GM23338 (cell line): Measurements from ENCODE around the gene SEMA4F. TPM values are rescaled to one million over a fixed set of nuclear protein-coding genes. Genes with fewer than 3 reads are reported as not detected.

Experiments used
- ATAC-seq: fragments of 200-7000 bp; cut with Tn5 transposase; 3 replicates; pipeline ENCODE4 v1.9.1; 2020
- DNase-seq: peaks from one replicate; pipeline ENCODE4 v3.0.0-alpha.2; 2015; ENCODE audit warnings: low spot score
- H2AFZ ChIP-seq: fragments of 200-600 bp; sonication (generic); 2 replicates; pipeline ENCODE4 v1.8.0; 2016; ENCODE audit warnings: antibody characterized with exemption, mild to moderate bottlenecking, moderate library complexity
- H3F3A ChIP-seq: fragments of 200-600 bp; sonication (generic); replicated peaks from 2 replicates; pipeline ENCODE4 v1.8.0; 2017; ENCODE audit warnings: antibody characterized with exemption, mixed run types, low read depth
- H3K27ac ChIP-seq: fragments of 200-600 bp; sonication (generic); 2 replicates; pipeline ENCODE4 v1.6.1; 2016; ENCODE audit warnings: low read depth
- H3K27me3 ChIP-seq: fragments of 200-600 bp; sonication (generic); 2 replicates; pipeline ENCODE4 v1.8.0; 2016; ENCODE audit warnings: mild to moderate bottlenecking, mixed run types, moderate library complexity; ENCODE audit not compliant: insufficient read depth
- H3K36me3 ChIP-seq: fragments of 200-600 bp; sonication (generic); 2 replicates; pipeline ENCODE4 v1.8.0; 2016; ENCODE audit warnings: mild to moderate bottlenecking; ENCODE audit not compliant: insufficient read depth
- H3K4me1 ChIP-seq: fragments of 200-600 bp; sonication (generic); 2 replicates; pipeline ENCODE4 v1.8.0; 2016; ENCODE audit warnings: mild to moderate bottlenecking, moderate library complexity; ENCODE audit not compliant: insufficient read depth
- H3K4me2 ChIP-seq: fragments of 200-600 bp; sonication (generic); 2 replicates; pipeline ENCODE4 v1.7.1; 2017; ENCODE audit warnings: mixed run types
- H3K4me3 ChIP-seq: fragments of 200-600 bp; sonication (generic); 2 replicates; pipeline ENCODE4 v1.6.1; 2016; ENCODE audit warnings: mixed run types
- H3K79me2 ChIP-seq: fragments of 200-600 bp; sonication (generic); replicated peaks from 2 replicates; pipeline ENCODE4 v1.8.0; 2017; ENCODE audit warnings: mild to moderate bottlenecking; ENCODE audit not compliant: insufficient read depth
- H3K9me2 ChIP-seq: fragments of 200-600 bp; sonication (generic); 2 replicates; pipeline ENCODE4 v1.8.0; 2017; ENCODE audit not compliant: insufficient read depth
- H4K20me1 ChIP-seq: fragments of 200-600 bp; sonication (generic); replicated peaks from 2 replicates; pipeline ENCODE4 v1.8.0; 2017; ENCODE audit warnings: mild to moderate bottlenecking; ENCODE audit not compliant: insufficient read depth
- H3K27ac Mint-ChIP-seq: 2 replicates; pipeline ENCODE4 v1.8.0; 2020; ENCODE audit warnings: inconsistent platforms, mild to moderate bottlenecking, moderate library complexity, mixed read lengths
- H3K27me3 Mint-ChIP-seq: 3 replicates; pipeline ENCODE4 v1.8.0; 2022; ENCODE audit warnings: low read depth, mild to moderate bottlenecking, moderate library complexity, mixed read lengths, inconsistent platforms; ENCODE audit not compliant: insufficient read depth, poor library complexity
- H3K36me3 Mint-ChIP-seq: 3 replicates; pipeline ENCODE4 v1.8.0; 2021; ENCODE audit warnings: low read depth, mild to moderate bottlenecking, inconsistent platforms, moderate library complexity, mixed read lengths
- H3K4me1 Mint-ChIP-seq: 3 replicates; pipeline ENCODE4 v1.8.0; 2020; ENCODE audit warnings: mild to moderate bottlenecking, inconsistent platforms, mixed read lengths
- H3K4me3 Mint-ChIP-seq: 3 replicates; pipeline ENCODE4 v1.8.0; 2021; ENCODE audit warnings: moderate library complexity, mild to moderate bottlenecking, inconsistent platforms, mixed read lengths
- H3K9me3 Mint-ChIP-seq: 3 replicates; pipeline ENCODE4 v1.8.0; 2020; ENCODE audit warnings: moderate library complexity, mild to moderate bottlenecking, inconsistent platforms, mixed read lengths
- CREB1 ChIP-seq: fragments of 250-450 bp; sonication (Bioruptor Pico); IDR thresholded peaks from 2 replicates; pipeline ENCODE4 v1.5.0; 2020; ENCODE audit warnings: low read depth, mild to moderate bottlenecking, moderate library complexity
- EZH2 ChIP-seq: fragments of 200-600 bp; sonication (generic); IDR thresholded peaks from one replicate; pipeline ENCODE4 v1.8.0; 2017; ENCODE audit warnings: antibody characterized with exemption, mild to moderate bottlenecking, low read depth; ENCODE audit not compliant: unreplicated experiment
- JUNB ChIP-seq: IDR thresholded peaks from one replicate; pipeline ENCODE4 v1.6.1; 2016; ENCODE audit warnings: antibody characterized with exemption; ENCODE audit not compliant: unreplicated experiment
- NANOG ChIP-seq: IDR thresholded peaks from 2 replicates; pipeline ENCODE4 v1.6.1; 2016; ENCODE audit warnings: antibody characterized with exemption, borderline replicate concordance
- POLR2AphosphoS5 ChIP-seq: IDR thresholded peaks from 2 replicates; pipeline ENCODE4 v1.6.1; 2016; ENCODE audit warnings: antibody characterized with exemption, low read depth
- STAT1 ChIP-seq: IDR thresholded peaks from one replicate; pipeline ENCODE4 v1.6.1; 2016; ENCODE audit warnings: antibody characterized with exemption; ENCODE audit not compliant: unreplicated experiment
- ZNF114 ChIP-seq: fragments of 250-450 bp; sonication (Bioruptor Pico); IDR thresholded peaks from 2 replicates; pipeline ENCODE4 v1.5.0; 2020; ENCODE audit warnings: mild to moderate bottlenecking, moderate library complexity
- ZNF331 ChIP-seq: fragments of 250-450 bp; sonication (Bioruptor Pico); IDR thresholded peaks from 2 replicates; pipeline ENCODE4 v1.5.0; 2020; ENCODE audit warnings: low read depth, mild to moderate bottlenecking, moderate library complexity
- polyA plus RNA-seq: library from polyadenylated mRNA; unstranded; fragments of >200 nt; fragmentation: Nextera tagmentation; extraction: Ambion mirVana; gene quantifications from 2 replicates; pipeline ENCODE4 v1.2.1, GENCODE V29; 2016
- total RNA-seq: library from RNA; depleted of rRNA; stranded (reverse); fragments of >200 nt; shearing (Covaris generic); gene quantifications from 2 replicates; pipeline ENCODE4 v1.2.3, GENCODE V29; 2014
- TF ChIP-seq, protein P1 (sequence below): fragments of 250-450 bp; sonication (Bioruptor Pico); IDR thresholded peaks from 2 replicates; pipeline ENCODE4 v1.5.0; 2020; ENCODE audit warnings: mild to moderate bottlenecking, moderate library complexity
- TF ChIP-seq, protein P2 (sequence below): IDR thresholded peaks from 2 replicates; pipeline ENCODE4 v1.6.1; 2016; ENCODE audit warnings: antibody characterized with exemption
- TF ChIP-seq, protein P3 (sequence below), 2 experiments: fragments of 200-600 bp in 1 of 2; sonication (generic) in 1 of 2; conservative IDR thresholded peaks; 2 replicates each; pipeline versions ENCODE4 v1.5.1 to v1.6.1; 2016 to 2017; ENCODE audit warnings: antibody characterized with exemption in 2 of 2, low read depth in 2 of 2, mild to moderate bottlenecking in 2 of 2, moderate library complexity in 1 of 2
- TF ChIP-seq, protein P4 (sequence below): IDR thresholded peaks from one replicate; pipeline ENCODE4 v1.6.1; 2018; ENCODE audit warnings: antibody characterized with exemption; ENCODE audit not compliant: unreplicated experiment

SEMA4F gene
- total and polyA plus RNA-seq, 2 experiments from 2014 or later, result 2.2 to 3.2 TPM

DNA sequence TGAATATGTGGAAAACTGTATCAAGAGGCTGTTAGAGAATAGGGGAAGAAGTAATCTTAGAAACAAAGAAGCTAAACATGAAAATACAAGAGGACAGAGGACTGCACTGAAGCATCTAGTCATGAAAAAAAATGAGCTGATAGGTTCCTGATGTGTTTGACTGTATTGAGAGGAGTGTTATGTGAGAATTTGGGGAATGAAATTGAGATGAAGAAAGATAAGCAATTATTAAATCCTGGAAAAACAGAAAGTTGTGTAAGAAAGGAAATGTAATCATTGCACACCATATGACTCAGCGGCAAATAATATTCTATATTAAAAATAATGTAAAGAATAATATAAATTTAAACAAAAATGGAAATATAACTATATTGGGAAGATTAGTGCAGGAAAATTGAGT lies 71.2 kb downstream of the SEMA4F start:
- H3K4me3 ChIP-seq, result no peak overlapping the region
- Mint-ChIP-seq H3K27ac (no peak overlapping the region), H3K9me3 (no peaks in the 10 kb centered on the region), H3K4me1 (no peaks in the 10 kb centered on the region), H3K36me3 (no peaks in the 10 kb centered on the region), H3K27me3 (peaks cover 2% of the 10 kb centered on the region), H3K4me3 (no peak overlapping the region)
- DNase-seq, result no peak
- TF ChIP-seq, protein P1, sequence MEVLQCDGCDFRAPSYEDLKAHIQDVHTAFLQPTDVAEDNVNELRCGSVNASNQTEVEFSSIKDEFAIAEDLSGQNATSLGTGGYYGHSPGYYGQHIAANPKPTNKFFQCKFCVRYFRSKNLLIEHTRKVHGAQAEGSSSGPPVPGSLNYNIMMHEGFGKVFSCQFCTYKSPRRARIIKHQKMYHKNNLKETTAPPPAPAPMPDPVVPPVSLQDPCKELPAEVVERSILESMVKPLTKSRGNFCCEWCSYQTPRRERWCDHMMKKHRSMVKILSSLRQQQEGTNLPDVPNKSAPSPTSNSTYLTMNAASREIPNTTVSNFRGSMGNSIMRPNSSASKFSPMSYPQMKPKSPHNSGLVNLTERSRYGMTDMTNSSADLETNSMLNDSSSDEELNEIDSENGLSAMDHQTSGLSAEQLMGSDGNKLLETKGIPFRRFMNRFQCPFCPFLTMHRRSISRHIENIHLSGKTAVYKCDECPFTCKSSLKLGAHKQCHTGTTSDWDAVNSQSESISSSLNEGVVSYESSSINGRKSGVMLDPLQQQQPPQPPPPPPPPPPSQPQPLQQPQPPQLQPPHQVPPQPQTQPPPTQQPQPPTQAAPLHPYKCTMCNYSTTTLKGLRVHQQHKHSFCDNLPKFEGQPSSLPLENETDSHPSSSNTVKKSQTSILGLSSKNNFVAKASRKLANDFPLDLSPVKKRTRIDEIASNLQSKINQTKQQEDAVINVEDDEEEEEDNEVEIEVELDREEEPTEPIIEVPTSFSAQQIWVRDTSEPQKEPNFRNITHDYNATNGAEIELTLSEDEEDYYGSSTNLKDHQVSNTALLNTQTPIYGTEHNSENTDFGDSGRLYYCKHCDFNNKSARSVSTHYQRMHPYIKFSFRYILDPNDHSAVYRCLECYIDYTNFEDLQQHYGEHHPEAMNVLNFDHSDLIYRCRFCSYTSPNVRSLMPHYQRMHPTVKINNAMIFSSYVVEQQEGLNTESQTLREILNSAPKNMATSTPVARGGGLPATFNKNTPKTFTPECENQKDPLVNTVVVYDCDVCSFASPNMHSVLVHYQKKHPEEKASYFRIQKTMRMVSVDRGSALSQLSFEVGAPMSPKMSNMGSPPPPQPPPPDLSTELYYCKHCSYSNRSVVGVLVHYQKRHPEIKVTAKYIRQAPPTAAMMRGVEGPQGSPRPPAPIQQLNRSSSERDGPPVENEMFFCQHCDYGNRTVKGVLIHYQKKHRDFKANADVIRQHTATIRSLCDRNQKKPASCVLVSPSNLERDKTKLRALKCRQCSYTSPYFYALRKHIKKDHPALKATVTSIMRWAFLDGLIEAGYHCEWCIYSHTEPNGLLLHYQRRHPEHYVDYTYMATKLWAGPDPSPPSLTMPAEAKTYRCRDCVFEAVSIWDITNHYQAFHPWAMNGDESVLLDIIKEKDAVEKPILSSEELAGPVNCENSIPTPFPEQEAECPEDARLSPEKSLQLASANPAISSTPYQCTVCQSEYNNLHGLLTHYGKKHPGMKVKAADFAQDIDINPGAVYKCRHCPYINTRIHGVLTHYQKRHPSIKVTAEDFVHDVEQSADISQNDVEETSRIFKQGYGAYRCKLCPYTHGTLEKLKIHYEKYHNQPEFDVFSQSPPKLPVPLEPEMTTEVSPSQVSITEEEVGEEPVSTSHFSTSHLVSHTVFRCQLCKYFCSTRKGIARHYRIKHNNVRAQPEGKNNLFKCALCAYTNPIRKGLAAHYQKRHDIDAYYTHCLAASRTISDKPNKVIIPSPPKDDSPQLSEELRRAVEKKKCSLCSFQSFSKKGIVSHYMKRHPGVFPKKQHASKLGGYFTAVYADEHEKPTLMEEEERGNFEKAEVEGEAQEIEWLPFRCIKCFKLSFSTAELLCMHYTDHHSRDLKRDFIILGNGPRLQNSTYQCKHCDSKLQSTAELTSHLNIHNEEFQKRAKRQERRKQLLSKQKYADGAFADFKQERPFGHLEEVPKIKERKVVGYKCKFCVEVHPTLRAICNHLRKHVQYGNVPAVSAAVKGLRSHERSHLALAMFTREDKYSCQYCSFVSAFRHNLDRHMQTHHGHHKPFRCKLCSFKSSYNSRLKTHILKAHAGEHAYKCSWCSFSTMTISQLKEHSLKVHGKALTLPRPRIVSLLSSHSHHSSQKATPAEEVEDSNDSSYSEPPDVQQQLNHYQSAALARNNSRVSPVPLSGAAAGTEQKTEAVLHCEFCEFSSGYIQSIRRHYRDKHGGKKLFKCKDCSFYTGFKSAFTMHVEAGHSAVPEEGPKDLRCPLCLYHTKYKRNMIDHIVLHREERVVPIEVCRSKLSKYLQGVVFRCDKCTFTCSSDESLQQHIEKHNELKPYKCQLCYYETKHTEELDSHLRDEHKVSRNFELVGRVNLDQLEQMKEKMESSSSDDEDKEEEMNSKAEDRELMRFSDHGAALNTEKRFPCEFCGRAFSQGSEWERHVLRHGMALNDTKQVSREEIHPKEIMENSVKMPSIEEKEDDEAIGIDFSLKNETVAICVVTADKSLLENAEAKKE (CRISPR knock-in tag), result no peak
- TF ChIP-seq STAT1 (no peak), POLR2AphosphoS5 (no peak), JUNB (no peak), EZH2 (no peak), ZNF331 (no peak), NANOG (no peak), CREB1 (CRISPR knock-in tag) (no peak), ZNF114 (CRISPR knock-in tag) (no peak)
- TF ChIP-seq, protein P2, sequence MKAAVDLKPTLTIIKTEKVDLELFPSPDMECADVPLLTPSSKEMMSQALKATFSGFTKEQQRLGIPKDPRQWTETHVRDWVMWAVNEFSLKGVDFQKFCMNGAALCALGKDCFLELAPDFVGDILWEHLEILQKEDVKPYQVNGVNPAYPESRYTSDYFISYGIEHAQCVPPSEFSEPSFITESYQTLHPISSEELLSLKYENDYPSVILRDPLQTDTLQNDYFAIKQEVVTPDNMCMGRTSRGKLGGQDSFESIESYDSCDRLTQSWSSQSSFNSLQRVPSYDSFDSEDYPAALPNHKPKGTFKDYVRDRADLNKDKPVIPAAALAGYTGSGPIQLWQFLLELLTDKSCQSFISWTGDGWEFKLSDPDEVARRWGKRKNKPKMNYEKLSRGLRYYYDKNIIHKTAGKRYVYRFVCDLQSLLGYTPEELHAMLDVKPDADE, result no peak
- TF ChIP-seq, protein P3, sequence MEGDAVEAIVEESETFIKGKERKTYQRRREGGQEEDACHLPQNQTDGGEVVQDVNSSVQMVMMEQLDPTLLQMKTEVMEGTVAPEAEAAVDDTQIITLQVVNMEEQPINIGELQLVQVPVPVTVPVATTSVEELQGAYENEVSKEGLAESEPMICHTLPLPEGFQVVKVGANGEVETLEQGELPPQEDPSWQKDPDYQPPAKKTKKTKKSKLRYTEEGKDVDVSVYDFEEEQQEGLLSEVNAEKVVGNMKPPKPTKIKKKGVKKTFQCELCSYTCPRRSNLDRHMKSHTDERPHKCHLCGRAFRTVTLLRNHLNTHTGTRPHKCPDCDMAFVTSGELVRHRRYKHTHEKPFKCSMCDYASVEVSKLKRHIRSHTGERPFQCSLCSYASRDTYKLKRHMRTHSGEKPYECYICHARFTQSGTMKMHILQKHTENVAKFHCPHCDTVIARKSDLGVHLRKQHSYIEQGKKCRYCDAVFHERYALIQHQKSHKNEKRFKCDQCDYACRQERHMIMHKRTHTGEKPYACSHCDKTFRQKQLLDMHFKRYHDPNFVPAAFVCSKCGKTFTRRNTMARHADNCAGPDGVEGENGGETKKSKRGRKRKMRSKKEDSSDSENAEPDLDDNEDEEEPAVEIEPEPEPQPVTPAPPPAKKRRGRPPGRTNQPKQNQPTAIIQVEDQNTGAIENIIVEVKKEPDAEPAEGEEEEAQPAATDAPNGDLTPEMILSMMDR (conservative IDR thresholded peaks at IDR 0.05; ENCODE audit: low read depth in 2 of 2), result no peak
- TF ChIP-seq, protein P4, sequence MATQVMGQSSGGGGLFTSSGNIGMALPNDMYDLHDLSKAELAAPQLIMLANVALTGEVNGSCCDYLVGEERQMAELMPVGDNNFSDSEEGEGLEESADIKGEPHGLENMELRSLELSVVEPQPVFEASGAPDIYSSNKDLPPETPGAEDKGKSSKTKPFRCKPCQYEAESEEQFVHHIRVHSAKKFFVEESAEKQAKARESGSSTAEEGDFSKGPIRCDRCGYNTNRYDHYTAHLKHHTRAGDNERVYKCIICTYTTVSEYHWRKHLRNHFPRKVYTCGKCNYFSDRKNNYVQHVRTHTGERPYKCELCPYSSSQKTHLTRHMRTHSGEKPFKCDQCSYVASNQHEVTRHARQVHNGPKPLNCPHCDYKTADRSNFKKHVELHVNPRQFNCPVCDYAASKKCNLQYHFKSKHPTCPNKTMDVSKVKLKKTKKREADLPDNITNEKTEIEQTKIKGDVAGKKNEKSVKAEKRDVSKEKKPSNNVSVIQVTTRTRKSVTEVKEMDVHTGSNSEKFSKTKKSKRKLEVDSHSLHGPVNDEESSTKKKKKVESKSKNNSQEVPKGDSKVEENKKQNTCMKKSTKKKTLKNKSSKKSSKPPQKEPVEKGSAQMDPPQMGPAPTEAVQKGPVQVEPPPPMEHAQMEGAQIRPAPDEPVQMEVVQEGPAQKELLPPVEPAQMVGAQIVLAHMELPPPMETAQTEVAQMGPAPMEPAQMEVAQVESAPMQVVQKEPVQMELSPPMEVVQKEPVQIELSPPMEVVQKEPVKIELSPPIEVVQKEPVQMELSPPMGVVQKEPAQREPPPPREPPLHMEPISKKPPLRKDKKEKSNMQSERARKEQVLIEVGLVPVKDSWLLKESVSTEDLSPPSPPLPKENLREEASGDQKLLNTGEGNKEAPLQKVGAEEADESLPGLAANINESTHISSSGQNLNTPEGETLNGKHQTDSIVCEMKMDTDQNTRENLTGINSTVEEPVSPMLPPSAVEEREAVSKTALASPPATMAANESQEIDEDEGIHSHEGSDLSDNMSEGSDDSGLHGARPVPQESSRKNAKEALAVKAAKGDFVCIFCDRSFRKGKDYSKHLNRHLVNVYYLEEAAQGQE, result no peak
- H4K20me1 ChIP-seq, result no peaks in the 10 kb centered on the region
- no peak overlapping the region for H2AFZ ChIP-seq
- H3F3A ChIP-seq, result no peaks in the 10 kb centered on the region
- peaks cover 9% of the 10 kb centered on the region; the same call in 1 of the 2 replicates for H3K9me2 ChIP-seq
- no peak overlapping the region for H3K4me2 ChIP-seq
- no peaks in the 10 kb centered on the region for H3K36me3 ChIP-seq
- no peaks in the 10 kb centered on the region for H3K79me2 ChIP-seq
- H3K4me1 ChIP-seq, result no peaks in the 10 kb centered on the region
- no peak overlapping the region for H3K27ac ChIP-seq
- no peaks in the 10 kb centered on the region for H3K27me3 ChIP-seq
- ATAC-seq, result no peak
